HG02852 (cell line): ENCODE measurements around the gene ASCC1.

Experiments
- ATAC-seq: cut with Tn5 transposase; IDR thresholded peaks from one replicate; pipeline ENCODE4 v1.9.1; 2021; ENCODE audit warnings: mild to moderate bottlenecking, moderate library complexity; ENCODE audit not compliant: unreplicated experiment

The ASCC1 gene

DNA sequence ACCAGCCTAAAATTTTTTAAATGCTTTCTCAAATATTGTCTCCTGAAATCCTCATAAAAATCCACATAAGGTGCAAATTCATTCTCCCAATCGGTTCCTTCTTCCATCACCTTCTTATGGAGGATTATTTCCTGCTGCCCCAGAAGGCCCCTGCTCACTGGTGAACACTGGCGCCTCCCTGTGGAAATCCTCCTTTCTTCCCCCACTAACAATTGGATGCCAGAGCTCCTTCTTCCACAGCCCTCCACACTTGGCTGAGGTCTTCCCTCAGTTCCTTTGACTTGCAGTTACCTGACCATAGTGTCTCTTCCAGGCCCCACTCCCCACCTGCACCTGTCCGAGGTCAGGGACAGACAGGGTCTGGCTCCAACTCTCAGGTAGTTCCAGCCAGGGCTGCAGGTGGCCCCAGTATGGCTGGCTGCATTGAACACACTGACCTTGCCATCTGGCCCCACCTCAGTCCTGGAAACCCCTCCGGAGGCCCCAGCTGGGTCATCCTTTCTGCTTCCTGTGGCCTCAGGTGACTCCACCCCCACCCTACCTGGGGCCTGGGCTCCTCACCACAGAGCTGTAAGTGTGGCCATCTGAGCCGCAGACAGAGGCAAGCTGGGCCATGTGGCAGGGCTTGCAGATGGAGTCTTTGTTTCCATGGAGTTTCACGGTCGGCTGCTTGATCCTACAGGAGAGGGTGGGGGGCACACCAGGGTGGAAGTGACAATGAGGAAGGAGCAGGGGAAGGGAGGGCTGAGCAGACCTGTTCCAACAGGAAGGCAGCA lies 146.1 kb downstream of the ASCC1 start:
- ATAC-seq = no peak

DNA sequence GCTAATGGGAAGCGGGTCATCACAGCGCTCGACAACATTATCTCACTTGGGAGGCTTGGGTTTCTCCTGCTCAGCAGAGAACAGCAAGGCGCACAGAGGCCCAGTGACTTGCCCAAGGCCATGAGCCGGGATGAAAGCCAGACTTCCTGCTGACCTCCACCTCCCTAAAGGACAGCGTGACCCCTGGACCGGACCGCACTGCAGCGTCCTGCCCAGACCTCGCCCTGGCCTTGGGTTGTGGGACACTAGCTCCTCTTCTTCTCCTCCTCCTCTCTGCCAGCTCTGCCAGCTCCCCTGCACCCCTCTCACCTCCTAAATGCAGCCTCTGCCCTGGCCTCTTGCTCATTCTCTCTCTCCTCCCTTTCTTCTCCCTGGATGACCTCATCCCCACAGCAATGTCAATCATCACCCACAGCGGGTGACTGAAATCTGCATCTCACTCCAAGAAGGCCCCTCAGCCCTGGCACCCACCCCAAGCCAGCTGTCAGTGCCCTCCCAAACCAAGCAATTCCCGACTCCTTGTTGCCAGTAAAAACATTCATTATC lies 147.1 kb downstream of the ASCC1 start:
- ATAC-seq = no peak

DNA sequence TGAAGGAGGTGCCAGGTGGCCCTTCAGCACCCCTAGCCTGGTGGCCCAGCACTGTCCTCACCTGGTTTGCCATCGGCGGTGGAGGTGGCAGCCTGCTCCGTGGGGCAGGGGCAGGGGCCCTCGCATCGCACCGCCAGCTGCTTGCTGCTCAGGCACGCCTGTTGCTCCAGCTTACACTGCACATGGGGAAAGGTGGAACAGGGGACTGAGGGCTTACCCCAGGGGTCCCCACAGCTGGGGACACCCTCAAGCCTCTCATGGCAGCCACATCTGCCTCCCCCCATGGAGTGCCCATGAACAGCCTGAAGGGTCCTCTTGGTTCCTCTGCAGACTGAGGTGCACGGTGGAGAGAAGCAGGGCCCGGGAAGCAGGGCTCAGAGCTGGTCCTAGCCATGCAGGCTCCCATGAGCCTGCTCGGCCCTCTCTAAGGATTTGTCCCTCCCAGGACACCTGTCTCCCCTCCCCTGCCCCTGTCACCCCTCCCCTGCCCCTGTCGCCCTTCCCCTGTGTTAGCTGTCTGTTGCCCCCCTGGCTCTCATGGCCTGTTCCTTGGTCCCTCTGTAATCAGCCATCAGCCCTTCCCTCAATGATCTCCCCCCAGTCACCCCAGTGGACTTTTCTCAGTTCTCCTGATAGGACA lies 147.8 kb downstream of the ASCC1 start:
- ATAC-seq = no peak

DNA sequence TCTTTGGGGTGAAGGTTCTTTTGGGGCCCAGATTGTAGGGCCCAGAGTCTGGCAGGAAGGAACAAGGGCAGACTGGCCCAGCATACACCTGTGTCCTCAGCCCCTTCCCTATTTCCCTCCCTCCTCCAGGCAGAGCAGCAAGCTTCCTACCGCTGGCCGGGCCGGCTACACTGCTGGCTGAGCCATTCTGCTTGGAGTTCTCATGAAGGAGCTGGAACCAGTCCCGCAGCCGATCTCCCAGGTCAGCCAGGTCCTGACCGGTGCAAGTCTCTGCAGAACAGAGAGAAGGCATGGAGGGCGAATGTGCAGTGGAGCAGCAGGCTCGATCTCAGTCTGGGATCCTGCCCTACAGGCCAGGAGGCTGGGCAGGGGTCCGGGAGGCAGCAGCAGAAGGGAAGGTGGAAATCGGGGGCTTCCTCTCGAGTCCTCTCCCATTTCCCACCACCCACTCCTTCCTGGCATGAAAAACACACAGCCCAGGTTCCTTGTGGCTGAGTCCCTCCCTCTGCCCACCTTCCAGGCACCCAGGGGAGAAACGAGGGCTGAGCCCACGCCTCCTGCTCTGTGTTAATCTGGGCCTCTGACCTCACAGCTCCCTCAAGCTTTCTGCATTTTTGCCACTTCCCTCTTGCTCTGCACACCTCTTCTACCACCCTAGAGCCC lies 148.5 kb downstream of the ASCC1 start:
- ATAC-seq = no peak

DNA sequence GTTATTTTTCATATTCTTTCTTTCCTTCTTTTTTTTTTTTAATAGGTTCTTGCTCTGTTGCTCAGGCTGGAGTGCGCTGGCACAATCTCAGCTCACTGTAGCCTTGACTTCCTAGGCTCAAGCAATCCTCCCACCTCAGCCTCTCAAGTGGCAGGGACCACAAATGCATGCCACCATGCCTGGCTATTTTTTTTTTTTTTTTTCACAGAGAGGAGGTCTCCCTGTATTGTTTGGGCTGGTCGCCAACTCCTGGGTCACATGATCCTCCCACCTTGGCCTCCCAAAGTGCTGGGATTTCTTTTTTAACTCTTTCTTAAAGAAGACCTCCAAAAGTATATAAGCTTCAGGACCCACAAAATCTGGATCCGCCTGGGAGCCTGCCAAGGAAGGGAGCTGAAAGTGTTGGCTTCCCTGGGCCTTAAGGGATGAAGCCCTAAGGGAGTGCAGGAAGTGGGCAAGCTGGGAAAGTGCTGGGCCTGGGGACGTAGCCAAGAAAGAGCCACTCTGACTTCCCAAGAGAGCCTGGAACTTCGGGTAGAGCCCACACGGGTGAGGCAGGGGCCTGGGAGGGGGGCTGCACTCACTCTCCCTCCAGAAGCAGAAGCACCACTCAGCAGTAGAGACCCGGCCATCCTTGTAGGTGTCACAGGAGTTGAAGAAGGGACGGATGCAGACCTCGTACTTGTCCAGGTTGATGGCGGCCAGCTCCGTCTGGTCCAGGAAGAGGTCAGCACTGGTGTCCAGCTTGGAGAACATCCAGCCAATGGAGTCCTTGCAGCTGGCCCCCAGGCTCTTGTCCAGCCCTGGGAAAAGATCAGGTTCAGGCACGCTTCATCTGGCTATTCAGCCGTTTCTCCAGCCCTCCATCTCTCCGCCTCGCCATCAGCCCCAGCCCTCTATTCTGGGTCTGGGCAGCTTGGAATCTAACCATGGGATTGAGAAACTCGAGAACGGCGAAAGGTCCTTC lies 149.5 kb downstream of the ASCC1 start:
- ATAC-seq = no peak

DNA sequence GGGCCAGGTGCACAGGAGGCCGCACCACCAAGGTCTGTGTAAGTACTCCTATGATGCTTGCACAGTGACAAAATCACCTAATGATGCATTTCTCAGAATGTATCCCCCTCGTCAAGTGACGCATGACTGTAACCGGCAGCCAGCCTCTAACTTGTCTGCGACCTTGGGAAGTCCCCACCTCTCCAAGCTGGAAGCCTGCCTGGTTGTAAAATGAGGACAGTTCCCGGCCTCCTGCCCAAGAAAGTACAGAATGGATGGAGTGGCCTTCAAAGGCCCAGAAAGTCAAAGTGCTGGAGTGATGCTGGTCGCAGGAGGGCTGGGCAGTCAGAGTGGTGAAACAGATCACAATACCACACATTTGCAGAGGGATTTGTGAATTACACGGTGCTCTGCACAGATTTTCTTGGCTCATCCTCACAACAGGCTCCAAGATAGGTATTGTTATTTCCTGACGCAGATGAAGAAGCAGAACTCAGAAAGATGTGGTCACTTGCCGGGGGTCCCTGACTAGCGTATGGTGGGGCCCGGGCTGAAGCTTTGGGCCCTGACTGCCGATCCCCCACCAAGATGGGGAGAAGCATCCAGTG lies 150.5 kb downstream of the ASCC1 start:
- no peak for ATAC-seq

DNA sequence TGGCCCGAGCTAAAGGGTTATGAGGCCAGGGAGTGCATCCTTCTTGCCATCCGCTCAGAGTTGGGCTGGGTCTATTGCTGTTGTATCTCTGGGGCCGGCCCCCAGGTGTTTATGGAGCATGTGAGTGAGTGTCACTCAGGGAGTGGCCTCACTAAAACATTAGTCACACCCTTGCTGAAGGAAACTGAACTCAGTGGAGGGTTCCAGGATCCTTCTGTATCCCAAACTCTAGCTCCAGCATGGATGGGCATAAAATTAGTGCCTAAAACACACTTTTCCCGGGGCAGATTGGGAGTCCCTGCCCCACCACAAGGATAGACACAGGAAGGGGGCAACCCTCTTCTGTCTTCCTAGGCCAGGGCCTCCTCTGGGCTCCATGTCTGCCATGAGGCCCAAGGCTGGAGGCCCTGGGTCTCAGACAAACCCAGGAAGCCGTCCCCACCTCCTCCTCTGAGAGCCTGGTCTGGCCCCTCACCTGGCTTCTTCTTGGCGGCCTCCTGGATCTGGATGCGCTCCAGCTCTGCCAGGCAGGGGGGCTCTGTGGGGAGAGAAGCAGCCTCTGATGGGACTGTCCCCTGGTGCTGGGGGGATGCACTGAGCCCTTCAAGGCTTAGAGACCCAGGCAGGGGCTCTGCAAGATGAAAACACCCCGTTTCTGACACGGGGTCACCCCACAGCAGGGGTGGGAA lies 152.2 kb downstream of the ASCC1 start:
- ATAC-seq = no peak

DNA sequence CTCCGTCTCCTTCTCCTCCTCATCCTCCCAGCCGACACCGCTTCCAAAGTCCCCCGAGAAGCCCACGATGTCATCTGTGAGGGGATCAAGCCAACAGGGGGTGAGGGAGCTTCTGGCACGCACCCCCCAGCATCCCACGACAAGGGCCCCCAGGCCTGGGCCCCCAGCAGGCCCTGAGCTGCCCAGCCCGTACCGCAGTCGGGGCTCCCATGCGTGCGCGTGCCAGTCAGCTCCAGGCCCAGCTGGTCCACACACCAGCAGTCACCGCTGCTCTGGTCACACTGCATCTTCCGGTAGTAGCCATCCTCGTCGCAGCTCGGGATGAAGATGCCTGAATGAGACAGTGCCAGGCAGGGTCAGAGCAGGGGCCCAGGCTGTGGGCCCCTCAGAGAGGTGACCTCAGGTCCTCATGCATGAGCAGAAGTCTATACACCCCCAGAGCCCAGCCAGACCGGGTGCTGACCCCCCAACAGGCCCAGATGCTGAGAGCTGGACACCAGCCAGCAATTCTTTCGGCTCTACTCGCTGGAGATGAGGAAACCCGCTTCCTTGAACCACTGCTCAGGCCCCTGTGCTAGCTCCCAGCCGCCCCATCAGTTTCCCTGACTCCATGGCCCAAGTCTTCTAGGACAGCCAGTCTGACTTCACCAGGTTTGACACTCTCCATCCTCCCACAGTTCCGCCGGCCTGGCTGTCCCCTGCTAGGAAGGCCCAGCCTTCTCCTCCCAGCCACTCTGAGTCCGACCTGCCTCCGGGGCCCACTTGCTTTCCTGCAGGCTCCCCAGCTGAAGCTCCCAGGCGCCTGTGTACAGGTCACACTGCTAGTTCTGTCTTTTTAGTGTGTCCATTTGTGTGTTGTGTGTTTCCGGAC lies 153.0 kb downstream of the ASCC1 start:
- no peak for ATAC-seq

DNA sequence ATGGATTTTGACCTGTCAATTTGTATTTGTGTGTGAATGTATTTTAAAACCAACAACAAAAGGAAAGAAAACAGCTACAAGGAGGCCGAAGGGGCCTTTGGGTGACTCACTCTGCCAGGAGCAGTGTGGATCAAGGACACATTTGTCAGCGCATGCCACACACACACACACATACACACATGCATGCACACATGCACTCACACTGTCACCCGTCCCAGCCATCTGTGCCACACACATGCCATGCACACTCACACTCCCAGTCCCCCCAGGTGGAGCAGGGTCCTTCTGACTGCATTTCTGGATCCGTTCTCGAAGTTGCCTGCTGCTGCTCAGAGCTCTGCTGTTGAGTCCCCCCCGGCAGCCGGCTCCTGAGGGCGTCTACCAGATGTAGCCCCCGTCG lies 153.7 kb downstream of the ASCC1 start:
- no peak for ATAC-seq

DNA sequence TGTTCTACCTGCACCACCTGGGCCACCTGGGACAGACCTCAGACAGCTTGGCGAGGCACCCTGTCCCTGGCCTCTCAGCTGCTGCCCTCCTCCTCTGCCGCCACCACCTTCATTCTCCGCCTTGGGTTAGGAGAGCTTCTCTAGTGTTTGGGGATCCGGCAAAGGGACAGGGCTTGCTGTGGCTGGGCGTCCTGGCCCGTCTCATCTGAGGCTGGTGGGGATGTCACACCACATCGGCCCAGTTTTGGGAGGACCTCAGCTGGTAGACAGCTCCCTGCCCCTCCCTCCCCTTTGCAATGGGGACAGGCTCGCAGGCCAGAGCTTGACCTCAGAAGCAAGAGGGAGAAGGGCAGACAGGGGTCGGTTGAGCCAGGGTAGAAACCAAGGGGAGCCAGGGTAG lies 154.1 kb downstream of the ASCC1 start:
- ATAC-seq = no peak

DNA sequence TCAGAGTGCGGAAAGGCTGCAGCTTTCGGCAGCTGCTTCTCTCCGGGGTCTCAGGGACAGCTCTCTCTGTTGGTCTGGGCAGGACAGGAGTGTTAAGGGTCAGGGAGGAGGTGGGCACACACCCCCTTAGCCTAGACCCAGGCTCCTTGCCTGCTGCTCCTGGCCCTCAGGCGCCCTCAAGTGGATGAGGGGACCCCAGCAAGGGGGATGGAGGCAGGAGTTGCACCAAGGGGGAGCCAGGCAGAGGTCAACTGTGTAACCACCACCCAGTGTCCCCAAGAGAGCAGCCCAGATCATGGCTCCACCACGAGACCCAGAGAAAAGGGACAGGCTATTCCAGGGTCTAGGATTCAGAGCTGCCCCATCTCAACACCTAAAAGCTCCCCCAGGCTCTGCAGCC lies 154.6 kb downstream of the ASCC1 start:
- ATAC-seq = no peak

DNA sequence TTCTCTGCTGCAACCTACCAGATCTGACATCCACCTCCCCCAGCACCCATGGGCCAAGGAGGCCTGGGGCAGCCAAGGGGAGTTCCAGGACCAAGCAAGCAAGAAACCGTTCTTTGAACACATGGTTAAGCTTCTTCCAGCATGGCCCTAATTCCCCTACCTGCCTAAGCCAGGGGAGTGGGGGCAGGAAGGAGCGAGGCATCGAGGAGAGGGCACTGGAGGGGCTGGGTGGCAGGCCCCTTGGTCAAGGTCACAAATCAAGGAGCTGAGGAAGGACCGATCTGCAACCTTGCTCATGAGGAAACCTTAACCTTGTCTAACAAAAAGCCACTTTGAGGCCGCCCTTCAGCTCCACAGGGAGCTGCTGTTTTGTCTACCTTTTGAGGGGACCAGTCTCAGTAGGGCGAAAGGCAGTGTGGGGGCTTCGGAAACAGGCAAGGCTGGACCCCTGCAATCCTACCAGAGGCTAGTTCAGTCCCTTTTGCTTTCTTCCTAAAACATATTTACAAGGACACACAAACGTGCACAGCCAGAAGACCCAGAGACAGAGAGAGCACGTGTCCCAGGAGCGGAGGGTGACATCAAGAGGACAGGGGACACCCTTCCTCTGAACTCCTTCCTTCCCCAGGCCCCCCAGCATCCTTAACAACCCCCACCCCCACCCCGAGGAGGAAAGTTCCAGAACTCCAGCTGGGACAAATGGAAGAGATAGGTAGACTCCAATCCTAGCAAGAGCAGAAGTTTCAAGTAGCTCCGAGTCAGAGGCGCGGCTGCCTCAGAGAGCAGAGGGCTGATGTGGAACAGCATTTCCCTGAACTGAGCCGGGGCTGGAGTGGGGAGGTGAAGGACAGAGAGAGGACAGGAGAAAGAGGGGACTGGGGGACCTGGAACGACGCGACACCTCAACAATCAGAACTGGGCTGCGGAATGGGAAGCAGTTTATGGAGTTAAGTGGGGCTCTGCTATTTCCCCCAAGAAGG lies 155.9 kb downstream of the ASCC1 start:
- no peak for ATAC-seq

DNA sequence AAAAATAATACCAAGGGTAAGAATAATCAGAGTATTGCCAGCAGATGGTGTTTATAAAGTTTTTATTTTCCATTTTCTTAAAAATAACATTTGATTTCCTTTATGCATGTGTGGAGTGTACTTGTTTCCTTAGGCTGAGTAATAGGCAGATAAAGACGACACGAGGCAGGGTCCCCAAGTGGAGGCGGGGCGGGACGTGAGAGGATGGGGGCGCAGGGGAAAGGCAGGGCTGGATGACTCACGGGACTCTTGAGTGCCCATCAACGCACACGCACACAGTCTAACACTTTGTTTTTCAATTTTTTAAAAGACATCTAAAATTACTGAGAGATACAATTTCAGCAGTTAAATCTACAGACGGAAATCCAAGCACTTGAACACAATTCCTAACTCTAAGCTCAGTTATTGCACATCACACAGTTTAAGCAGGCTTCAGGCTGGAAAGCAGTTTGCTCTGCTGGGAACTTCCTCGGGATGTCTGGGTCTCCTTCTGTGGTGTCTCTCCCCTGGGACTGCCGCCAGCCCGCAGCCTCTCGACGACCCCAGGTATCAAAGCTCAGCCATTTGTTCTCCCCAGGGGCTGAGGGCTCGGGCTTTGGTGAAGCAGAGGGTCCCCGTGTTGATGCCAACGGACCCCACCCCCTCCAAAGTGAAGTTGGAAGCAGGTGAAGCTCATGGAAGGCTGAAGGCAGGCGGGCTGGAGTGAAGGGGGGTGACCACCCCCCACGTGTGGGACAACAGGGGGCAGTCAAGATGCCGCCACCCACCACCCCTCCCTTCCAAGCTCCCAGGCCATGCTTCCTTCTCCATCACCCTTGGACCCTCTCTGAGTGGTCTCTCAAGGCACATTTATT lies 156.9 kb downstream of the ASCC1 start:
- no peak for ATAC-seq

DNA sequence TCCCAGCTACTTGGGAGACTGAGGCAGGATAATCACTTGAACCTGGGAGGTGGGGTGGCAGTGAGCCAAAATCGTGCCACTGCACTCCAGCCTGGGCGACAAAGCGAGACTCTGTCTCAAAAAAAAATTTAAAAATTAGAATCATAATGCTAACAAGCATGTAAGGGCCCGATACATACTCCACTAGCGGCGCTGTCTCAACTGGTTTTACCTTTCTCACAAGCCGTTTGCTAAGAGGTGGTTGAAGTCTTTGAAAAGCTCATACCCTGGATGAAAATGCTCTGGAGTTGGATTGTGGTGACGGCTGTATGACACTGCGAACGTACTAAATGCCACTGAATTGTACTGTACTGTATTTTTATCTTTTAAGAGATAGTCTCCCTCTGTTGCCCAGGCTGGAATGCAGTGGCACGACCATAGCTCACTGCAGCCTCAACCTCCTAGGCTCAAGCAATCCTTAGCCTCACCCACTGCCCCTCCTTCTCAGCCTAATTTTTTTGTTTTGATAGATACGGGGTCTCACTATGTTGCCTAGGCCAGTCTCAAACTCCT lies 157.7 kb downstream of the ASCC1 start:
- ATAC-seq = no peak

DNA sequence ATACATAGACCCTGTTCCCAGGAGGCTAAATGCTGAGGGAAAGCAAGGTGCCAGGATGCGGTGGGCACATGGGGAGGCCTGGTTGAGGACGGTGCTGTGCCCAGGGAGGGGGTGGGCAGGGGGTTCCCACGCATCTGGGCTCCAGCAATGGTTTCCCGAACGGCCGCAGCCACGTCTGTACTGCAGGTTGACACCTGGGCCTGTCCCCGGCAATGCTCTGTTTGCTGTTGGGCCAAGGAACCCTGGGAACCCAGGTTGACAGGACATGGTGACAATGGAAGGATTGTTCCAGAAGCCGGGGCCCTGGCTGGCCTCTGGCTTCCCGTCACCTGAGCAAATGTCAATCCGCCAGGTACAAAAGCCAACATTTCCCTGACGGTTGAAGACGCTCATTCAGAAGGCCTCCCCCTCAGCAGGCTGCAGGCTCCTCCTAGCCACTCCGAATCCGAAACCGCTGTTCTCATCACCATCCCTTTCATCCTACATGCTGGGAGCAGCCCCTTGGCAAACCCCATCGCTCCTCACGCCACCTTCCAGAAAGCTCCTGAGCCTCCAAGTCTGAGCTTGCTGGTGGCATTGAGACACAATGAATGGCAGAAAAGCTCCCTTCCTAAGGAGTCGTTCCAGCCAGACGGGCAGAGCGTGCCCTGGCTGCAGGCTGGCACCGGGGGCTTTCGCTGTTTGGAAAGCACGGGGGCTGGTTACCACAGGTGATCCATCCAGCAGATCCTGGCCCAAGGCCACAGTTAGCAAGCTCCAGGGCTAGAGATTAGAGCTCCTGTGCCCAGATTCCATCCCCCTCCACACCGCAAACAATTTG lies 158.9 kb downstream of the ASCC1 start:
- no peak for ATAC-seq

DNA sequence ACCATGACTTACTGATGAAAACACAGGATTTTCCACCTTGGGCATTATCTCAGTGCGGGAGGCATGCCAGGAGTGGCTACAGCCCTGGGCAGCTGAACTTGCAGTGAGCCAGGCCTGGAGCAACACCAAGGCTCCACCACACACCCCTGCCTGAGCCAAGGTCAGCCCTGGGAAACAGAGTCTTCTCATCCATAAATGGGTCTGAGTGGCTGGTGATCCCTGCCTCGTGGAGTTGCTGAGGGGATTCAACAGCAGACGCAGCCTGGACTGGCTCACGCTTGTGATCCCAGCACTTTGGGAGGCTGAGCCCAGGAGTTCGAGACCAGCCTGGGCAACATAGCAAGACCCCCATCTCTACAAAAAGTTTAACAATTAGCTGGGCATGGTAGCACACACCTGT lies 160.0 kb downstream of the ASCC1 start:
- no peak for ATAC-seq
